CD14-positive monocyte (primary cell): ENCODE results near the gene TASOR. TPM values are rescaled to one million over a fixed set of nuclear protein-coding genes. Genes with fewer than 3 reads are reported as not detected.

Source experiments
- DNase-seq, 3 donors: peaks; one replicate each; pipeline ENCODE4 v3.0.0-alpha.2; 2011 to 2022
- H2AFZ ChIP-seq: 2 replicates; pipeline ENCODE4 v1.6.0; 2012; ENCODE audit warnings: mild to moderate bottlenecking, low read depth, low read length, inconsistent platforms; ENCODE audit not compliant: insufficient read depth, poor library complexity, severe bottlenecking
- H3K27ac ChIP-seq, 2 donors: 1 replicate in 1 of 2; 2 replicates in 1 of 2; pipeline ENCODE4 v1.5.1; 2012 to 2013; ENCODE audit warnings: low read length in 2 of 2, control low read depth in 1 of 2, inconsistent platforms in 1 of 2, low read depth in 1 of 2, mild to moderate bottlenecking in 1 of 2
- H3K27me3 ChIP-seq, 2 donors: one replicate each; pipeline versions ENCODE4 v1.6.0 to v1.6.1; 2011 to 2013; ENCODE audit warnings: low read length in 2 of 2; ENCODE audit not compliant: control insufficient read depth in 2 of 2, insufficient read depth in 2 of 2
- H3K36me3 ChIP-seq, 2 donors: replicated peaks in 1 of 2; 1 replicate in 1 of 2; 2 replicates in 1 of 2; pipeline versions ENCODE4 v1.5.1 to v1.6.1; 2012 to 2013; ENCODE audit warnings: low read length in 2 of 2, control low read depth in 1 of 2, inconsistent platforms in 1 of 2, mild to moderate bottlenecking in 1 of 2; ENCODE audit not compliant: insufficient read depth in 2 of 2, control insufficient read depth in 1 of 2
- H3K4me1 ChIP-seq, 2 donors: 1 replicate in 1 of 2; 2 replicates in 1 of 2; pipeline versions ENCODE4 v1.5.1 to v1.6.1; 2012 to 2013; ENCODE audit warnings: low read length in 2 of 2, control low read depth in 1 of 2, inconsistent platforms in 1 of 2, mild to moderate bottlenecking in 1 of 2, moderate library complexity in 1 of 2; ENCODE audit not compliant: insufficient read depth in 2 of 2, control insufficient read depth in 1 of 2
- H3K4me2 ChIP-seq: replicated peaks from 2 replicates; pipeline ENCODE3; 2012; ENCODE audit warnings: low read length, moderate library complexity, mild to moderate bottlenecking; ENCODE audit not compliant: poor library complexity, severe bottlenecking; ENCODE audit errors: extremely low read depth
- H3K4me3 ChIP-seq, 3 experiments: fragments of 200-600 bp in 1 of 3; sonication (generic) in 1 of 3; replicated peaks in 1 of 3; 1 replicate in 2 of 3; 2 replicates in 1 of 3; pipeline ENCODE4 v1.5.1; 2011 to 2013; ENCODE audit warnings: low read length in 3 of 3, mild to moderate bottlenecking in 3 of 3, control low read depth in 2 of 3, low read depth in 2 of 3, inconsistent platforms in 1 of 3, moderate library complexity in 1 of 3
- H3K79me2 ChIP-seq: 2 replicates; pipeline ENCODE4 v1.6.0; 2012; ENCODE audit warnings: mild to moderate bottlenecking, control low read depth, inconsistent platforms, low read length, moderate library complexity; ENCODE audit not compliant: insufficient read depth
- H3K9ac ChIP-seq: 2 replicates; pipeline ENCODE4 v1.6.0; 2017; ENCODE audit warnings: low read length, mild to moderate bottlenecking; ENCODE audit not compliant: insufficient read depth, poor library complexity, severe bottlenecking
- H3K9me3 ChIP-seq, 2 donors: replicated peaks in 1 of 2; 1 replicate in 1 of 2; 2 replicates in 1 of 2; pipeline versions ENCODE4 v1.5.1 to v1.6.1; 2012 to 2013; ENCODE audit warnings: low read length in 2 of 2, control low read depth in 1 of 2; ENCODE audit not compliant: control insufficient read depth in 1 of 2, insufficient read depth in 1 of 2
- H4K20me1 ChIP-seq: 2 replicates; pipeline ENCODE4 v1.6.0; 2012; ENCODE audit warnings: mild to moderate bottlenecking, low read length, control low read depth, moderate library complexity; ENCODE audit not compliant: insufficient read depth
- H3K27ac Mint-ChIP-seq, 7 donors: one replicate each; pipeline ENCODE4 v1.8.0; 2020; ENCODE audit warnings: mild to moderate bottlenecking in 7 of 7, mixed read lengths in 7 of 7, moderate library complexity in 6 of 7, inconsistent platforms in 2 of 7
- H3K27me3 Mint-ChIP-seq, 3 donors: one replicate each; pipeline ENCODE4 v1.8.0; 2021 to 2022; ENCODE audit warnings: low read depth in 3 of 3, mild to moderate bottlenecking in 3 of 3, mixed read lengths in 3 of 3, moderate library complexity in 3 of 3, inconsistent platforms in 1 of 3
- H3K36me3 Mint-ChIP-seq, 2 donors: one replicate each; pipeline ENCODE4 v1.8.0; 2020; ENCODE audit warnings: mixed read lengths in 2 of 2, inconsistent platforms in 1 of 2, mild to moderate bottlenecking in 1 of 2
- H3K4me1 Mint-ChIP-seq: one replicate; pipeline ENCODE4 v1.8.0; 2020; ENCODE audit warnings: mild to moderate bottlenecking, mixed read lengths
- H3K4me3 Mint-ChIP-seq, 2 donors: one replicate each; pipeline ENCODE4 v1.8.0; 2020; ENCODE audit warnings: mild to moderate bottlenecking in 2 of 2, mixed read lengths in 2 of 2, moderate library complexity in 1 of 2
- H3K9me3 Mint-ChIP-seq, 7 donors: one replicate each; pipeline ENCODE4 v1.8.0; 2020 to 2022; ENCODE audit warnings: mixed read lengths in 7 of 7, mild to moderate bottlenecking in 6 of 7, moderate library complexity in 6 of 7, inconsistent platforms in 2 of 7
- WGBS: methylation state at CpG from one replicate; pipeline ENCODE4 v1.1.5; 2013; ENCODE audit warnings: missing lambda C conversion rate; ENCODE audit not compliant: insufficient coverage; 5-methylcytosine and 5-hydroxymethylcytosine counted together
- intact Hi-C, 2 donors: fragments of 100-400 bp; cut with micrococcal nuclease; formaldehyde crosslinking; loops; one replicate each; pipeline versions ENCODE4 v1.15.0 to v1.15.1; 2023
- polyA plus RNA-seq, 3 donors: library from polyadenylated mRNA; depleted of rRNA in 1 of 3; unstranded in 2 of 3; stranded (reverse) in 1 of 3; fragments of 300-500 nt in 2 of 3; fragments of >200 nt in 1 of 3; fragmentation: Illumina TruSeq in 2 of 3; gene quantifications; 1 replicate in 2 of 3; 2 replicates in 1 of 3; pipeline ENCODE4 v1.2.3, GENCODE V29; 2012 to 2021
- TF ChIP-seq, protein P1 (sequence below): fragments of 200-600 bp; IDR thresholded peaks from one replicate; pipeline ENCODE4 v1.8.0; 2022; ENCODE audit warnings: antibody characterized with exemption, mild to moderate bottlenecking

Gene TASOR
- polyA plus RNA-seq, 3 donors, result 10.8 to 27.4 (median 18.6) TPM

DNA sequence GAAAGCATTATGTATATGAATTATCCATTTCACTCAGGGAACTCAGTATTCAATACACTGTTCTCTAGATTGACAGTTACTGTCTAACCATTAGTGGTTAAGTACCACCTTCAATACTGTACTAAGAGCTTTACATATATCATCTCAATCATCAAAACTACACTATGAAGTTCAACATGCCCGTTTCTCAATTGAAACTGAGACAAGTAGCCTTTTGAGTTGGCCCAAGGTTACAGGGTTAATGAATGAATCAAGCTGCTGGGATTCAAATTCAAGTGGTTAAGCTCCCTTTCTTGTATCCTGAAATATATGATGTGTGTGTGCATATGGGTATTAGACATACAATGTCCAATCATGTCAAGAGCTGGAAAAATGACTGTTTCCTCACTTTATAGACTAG is 5.8 kb downstream of the TASOR start:
- H3K27me3 Mint-ChIP-seq, result no peaks in the 10 kb centered on the region
- H3K9me3 ChIP-seq, result no peaks in the 10 kb centered on the region
- peaks cover 13 to 29% of the 10 kb centered on the region in 2 donors for H3K4me1 ChIP-seq
- WGBS, result no CpG with 5 or more reads among the region's 1 CpG
- peaks cover 10 to 30% of the 10 kb centered on the region in 2 donors for H3K36me3 ChIP-seq
- peaks cover 37% of the 10 kb centered on the region for H3K4me1 Mint-ChIP-seq
- H3K79me2 ChIP-seq, result peaks cover 89% of the 10 kb centered on the region
- TF ChIP-seq, protein P1, sequence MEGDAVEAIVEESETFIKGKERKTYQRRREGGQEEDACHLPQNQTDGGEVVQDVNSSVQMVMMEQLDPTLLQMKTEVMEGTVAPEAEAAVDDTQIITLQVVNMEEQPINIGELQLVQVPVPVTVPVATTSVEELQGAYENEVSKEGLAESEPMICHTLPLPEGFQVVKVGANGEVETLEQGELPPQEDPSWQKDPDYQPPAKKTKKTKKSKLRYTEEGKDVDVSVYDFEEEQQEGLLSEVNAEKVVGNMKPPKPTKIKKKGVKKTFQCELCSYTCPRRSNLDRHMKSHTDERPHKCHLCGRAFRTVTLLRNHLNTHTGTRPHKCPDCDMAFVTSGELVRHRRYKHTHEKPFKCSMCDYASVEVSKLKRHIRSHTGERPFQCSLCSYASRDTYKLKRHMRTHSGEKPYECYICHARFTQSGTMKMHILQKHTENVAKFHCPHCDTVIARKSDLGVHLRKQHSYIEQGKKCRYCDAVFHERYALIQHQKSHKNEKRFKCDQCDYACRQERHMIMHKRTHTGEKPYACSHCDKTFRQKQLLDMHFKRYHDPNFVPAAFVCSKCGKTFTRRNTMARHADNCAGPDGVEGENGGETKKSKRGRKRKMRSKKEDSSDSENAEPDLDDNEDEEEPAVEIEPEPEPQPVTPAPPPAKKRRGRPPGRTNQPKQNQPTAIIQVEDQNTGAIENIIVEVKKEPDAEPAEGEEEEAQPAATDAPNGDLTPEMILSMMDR, result no peak
- no peak overlapping the region for H3K4me3 ChIP-seq
- no peak overlapping the region for H3K4me2 ChIP-seq
- H3K4me3 Mint-ChIP-seq, result no peak overlapping the region
- no peaks in the 10 kb centered on the region for H3K9me3 Mint-ChIP-seq
- intact Hi-C loops, result no loop called here
- H4K20me1 ChIP-seq, result peaks cover 67% of the 10 kb centered on the region
- no peak for DNase-seq
- H3K27ac ChIP-seq, result no peak overlapping the region
- H2AFZ ChIP-seq, result no peak overlapping the region
- H3K36me3 Mint-ChIP-seq, result peaks cover 8 to 39% of the 10 kb centered on the region in 2 donors
- H3K27ac Mint-ChIP-seq, result peak overlapping the region in 2 of 7 donors; percentile 5 to 51
- no peaks in the 10 kb centered on the region for H3K27me3 ChIP-seq
- H3K9ac ChIP-seq, result no peak overlapping the region

DNA sequence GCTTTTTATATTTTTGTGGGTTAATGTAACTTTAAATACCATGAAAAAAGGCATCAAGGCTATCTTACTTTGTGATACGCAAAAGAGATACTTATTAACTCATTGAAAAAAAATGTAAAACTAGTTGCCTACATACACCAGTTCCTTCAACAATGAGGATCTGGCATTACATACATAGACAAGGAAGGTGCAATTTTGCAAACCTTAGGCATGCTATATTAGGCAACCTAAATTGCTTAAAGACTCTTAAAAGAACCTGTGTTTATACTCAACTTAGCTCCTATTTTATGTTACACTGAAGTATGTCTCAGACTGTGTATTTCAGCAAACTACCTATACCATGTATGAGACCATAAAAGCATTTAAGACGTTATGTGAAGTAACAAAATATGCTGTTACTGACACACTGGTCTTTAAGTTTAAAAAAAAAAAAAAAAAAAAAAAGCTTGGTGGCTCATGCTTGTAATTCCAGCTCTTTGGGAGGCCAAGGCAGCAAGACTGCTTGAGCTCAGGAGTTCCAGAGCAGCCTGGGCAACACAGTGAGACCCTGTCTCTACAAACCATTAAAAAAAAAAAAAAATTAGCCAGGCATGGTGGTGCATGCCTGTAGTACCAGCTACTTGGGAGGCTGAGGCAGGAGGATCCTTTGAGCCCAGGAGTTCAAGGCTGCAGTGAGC is 9.1 kb downstream of the TASOR start:
- H3K4me3 ChIP-seq, result no peak overlapping the region
- peaks cover 35 to 59% of the 10 kb centered on the region in 2 donors for H3K36me3 Mint-ChIP-seq
- peak overlapping the region in 2 of 7 donors; percentile 16 to 63 for H3K27ac Mint-ChIP-seq
- H3K27me3 ChIP-seq, result no peaks in the 10 kb centered on the region
- H3K9me3 Mint-ChIP-seq, result no peaks in the 10 kb centered on the region
- H3K4me1 Mint-ChIP-seq, result peaks cover 9% of the 10 kb centered on the region
- peaks cover 40 to 59% of the 10 kb centered on the region in 2 donors for H3K36me3 ChIP-seq
- no peak overlapping the region for H3K27ac ChIP-seq
- TF ChIP-seq, protein P1, result no peak
- H3K4me3 Mint-ChIP-seq, result no peak overlapping the region
- H3K9ac ChIP-seq, result no peak overlapping the region
- H4K20me1 ChIP-seq, result peaks cover 77% of the 10 kb centered on the region
- no peaks in the 10 kb centered on the region for H3K4me1 ChIP-seq
- no peaks in the 10 kb centered on the region for H3K9me3 ChIP-seq
- no peaks in the 10 kb centered on the region for H3K27me3 Mint-ChIP-seq
- intact Hi-C loops, result no loop called here
- H2AFZ ChIP-seq, result no peak overlapping the region
- H3K79me2 ChIP-seq, result peaks cover 69% of the 10 kb centered on the region
- DNase-seq, result no peak
- WGBS, result 100% methylated on average over 1 of the region's 2 CpGs
- no peak overlapping the region for H3K4me2 ChIP-seq
